ENCODE results near the gene FAM3C.

FAM3C gene

GRCh38 chr7:121372376-121373010 is 23.6 kb downstream of the FAM3C start:
- no peak overlapping the region for H3K4me3 ChIP-seq (ENCODE audit: low read length)
- TF ChIP-seq ZNF274 (IDR thresholded peaks at IDR 0.05; ENCODE audit: low read depth, low read length): no peak

- no peak for TF ChIP-seq ZNF274 (IDR thresholded peaks at IDR 0.05; ENCODE audit: low read depth, low read length)
Measured at GRCh38 chr7:121371883-121372282, 24.2 kb downstream of the FAM3C start.

GRCh38 chr7:121371367-121371766 is 24.7 kb downstream of the FAM3C start:
- peak overlapping the region; percentile 25; the same call in 1 of the 2 replicates for H3K4me3 ChIP-seq (ENCODE audit: low read length)
- no peak for TF ChIP-seq ZNF274 (IDR thresholded peaks at IDR 0.05; ENCODE audit: low read depth, low read length)

More at GRCh38 chr7:121371883-121372282, 24.2 kb downstream of the FAM3C start:
- H3K4me3 ChIP-seq (ENCODE audit: low read length): no peak overlapping the region

GRCh38 chr7:121369462-121369861 is 26.6 kb downstream of the FAM3C start:
- TF ChIP-seq ZNF274 (IDR thresholded peaks at IDR 0.05; ENCODE audit: low read depth, low read length): no peak
- H3K4me3 ChIP-seq (ENCODE audit: low read length): peak overlapping the region; percentile 50

- no peak for TF ChIP-seq ZNF274 (IDR thresholded peaks at IDR 0.05; ENCODE audit: low read depth, low read length)
- H3K4me3 ChIP-seq (ENCODE audit: low read length): no peak overlapping the region
Measured at GRCh38 chr7:121366852-121367431, 29.2 kb downstream of the FAM3C start.

GRCh38 chr7:121360564-121360963 is 35.5 kb downstream of the FAM3C start:
- H3K4me3 ChIP-seq (ENCODE audit: low read length): no peak overlapping the region
- TF ChIP-seq ZNF274 (IDR thresholded peaks at IDR 0.05; ENCODE audit: low read depth, low read length): no peak

GRCh38 chr7:121355574-121355973 is 40.5 kb downstream of the FAM3C start:
- TF ChIP-seq ZNF274 (IDR thresholded peaks at IDR 0.05; ENCODE audit: low read depth, low read length): no peak
- H3K4me3 ChIP-seq (ENCODE audit: low read length): no peak overlapping the region

- no peak for TF ChIP-seq ZNF274 (IDR thresholded peaks at IDR 0.05; ENCODE audit: low read depth, low read length)
- H3K4me3 ChIP-seq (ENCODE audit: low read length): no peak overlapping the region
Measured at GRCh38 chr7:121352323-121352722, 43.8 kb downstream of the FAM3C start.

GRCh38 chr7:121351682-121352081 is 44.4 kb downstream of the FAM3C start:
- no peak overlapping the region for H3K4me3 ChIP-seq (ENCODE audit: low read length)
- TF ChIP-seq ZNF274 (IDR thresholded peaks at IDR 0.05; ENCODE audit: low read depth, low read length): no peak

GRCh38 chr7:121344497-121344896 is 51.6 kb downstream of the FAM3C start:
- no peak overlapping the region for H3K4me3 ChIP-seq (ENCODE audit: low read length)
- TF ChIP-seq ZNF274 (IDR thresholded peaks at IDR 0.05; ENCODE audit: low read depth, low read length): no peak

- no peak overlapping the region for H3K4me3 ChIP-seq (ENCODE audit: low read length)
- TF ChIP-seq ZNF274 (IDR thresholded peaks at IDR 0.05; ENCODE audit: low read depth, low read length): no peak
Measured at GRCh38 chr7:121344093-121344492, 52.0 kb downstream of the FAM3C start.

GRCh38 chr7:121343302-121343701 is 52.8 kb downstream of the FAM3C start:
- no peak overlapping the region for H3K4me3 ChIP-seq (ENCODE audit: low read length)
- no peak for TF ChIP-seq ZNF274 (IDR thresholded peaks at IDR 0.05; ENCODE audit: low read depth, low read length)

- no peak for TF ChIP-seq ZNF274 (IDR thresholded peaks at IDR 0.05; ENCODE audit: low read depth, low read length)
- no peak overlapping the region for H3K4me3 ChIP-seq (ENCODE audit: low read length)
Measured at GRCh38 chr7:121342631-121343030, 53.5 kb downstream of the FAM3C start.

GRCh38 chr7:121341933-121342332 is 54.2 kb downstream of the FAM3C start:
- no peak overlapping the region for H3K4me3 ChIP-seq (ENCODE audit: low read length)
- no peak for TF ChIP-seq ZNF274 (IDR thresholded peaks at IDR 0.05; ENCODE audit: low read depth, low read length)

GRCh38 chr7:121339082-121339481 is 57.0 kb downstream of the FAM3C start:
- TF ChIP-seq ZNF274 (IDR thresholded peaks at IDR 0.05; ENCODE audit: low read depth, low read length): no peak
- H3K4me3 ChIP-seq (ENCODE audit: low read length): no peak overlapping the region

GRCh38 chr7:121337398-121337797 is 58.7 kb downstream of the FAM3C start:
- TF ChIP-seq ZNF274 (IDR thresholded peaks at IDR 0.05; ENCODE audit: low read depth, low read length): no peak
- no peak overlapping the region for H3K4me3 ChIP-seq (ENCODE audit: low read length)

Measured in GM08714 (cell line).